HL-60/S4 treated with phorbol 12-myristate 13-acetate at 8.2 ng/mL for 4 days and 3 days (cell line): ENCODE measurements around the gene STPG3.

ENCODE experiments used
- in situ Hi-C: fragments of 300-500 bp; cut with MboI; formaldehyde crosslinking; loops from 2 replicates; pipeline ENCODE4 v1.15.0; 2022; ENCODE audit warnings: low sequenced_read_pairs

Gene STPG3

GRCh38 chr9:137221506-137222111, 29.5 kb upstream of the STPG3 start:
- in situ Hi-C loops = loop anchor here (10.0 kb wide), 1 partner anchor 97 kb away; no protein-coding TSS in a partner anchor

DNA sequence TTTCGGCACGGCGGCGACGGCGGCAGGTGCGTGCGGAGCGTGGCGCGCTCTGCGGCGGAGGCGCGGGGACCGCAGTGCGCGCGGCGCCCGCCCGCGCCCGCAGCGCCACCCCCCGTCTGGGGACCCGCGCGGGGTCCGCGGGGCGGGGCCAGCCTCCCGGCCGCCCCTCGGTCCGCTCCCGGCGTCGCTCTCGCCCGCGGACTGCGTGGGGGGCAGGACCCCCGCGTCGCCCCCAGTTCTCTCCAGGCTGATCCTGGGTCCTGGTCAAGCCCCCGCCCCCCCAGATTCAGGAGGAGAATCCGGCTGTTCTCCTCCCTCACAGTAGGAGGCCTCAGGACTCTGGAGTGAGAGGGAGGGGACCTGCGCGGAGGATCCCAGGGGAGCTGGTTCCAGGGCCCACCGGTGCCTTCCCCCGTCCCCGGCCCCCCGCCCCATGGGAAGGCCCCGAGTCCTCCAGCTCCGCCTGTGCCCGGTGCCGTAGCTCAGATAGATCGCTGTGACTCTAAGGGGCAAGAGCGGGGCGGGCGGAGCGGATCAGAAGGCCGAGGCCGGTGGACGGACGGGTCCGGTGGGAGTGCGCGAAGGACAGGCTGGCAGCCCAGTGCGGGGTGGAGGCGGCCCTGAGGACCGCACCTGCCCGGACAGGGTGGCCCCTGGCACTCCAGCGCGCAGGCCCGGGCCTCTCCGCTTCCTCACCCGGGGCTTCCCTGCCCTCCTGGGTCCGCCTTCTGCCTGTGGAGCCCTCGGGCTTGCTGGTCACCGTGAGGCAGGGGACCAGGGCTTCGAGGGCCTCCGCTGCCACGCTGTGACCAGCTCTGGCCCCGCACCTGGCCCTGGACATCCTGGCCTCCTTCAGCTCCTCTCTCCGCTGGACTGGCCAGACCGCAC, 28.7 kb upstream of the STPG3 start, which contains the start of gene RNF208:
TSS of gene RNF208 (minus strand) at position 51 of the 888 bp plus-strand sequence. CDS start 1,028 bp downstream, outside the sequence.
- in situ Hi-C loops = loop anchor here (10.0 kb wide), 1 partner anchor 98 kb away; no protein-coding TSS in a partner anchor

- in situ Hi-C loops = loop anchor here (10.0 kb wide), 1 partner anchor 99 kb away; no protein-coding TSS in a partner anchor
These were observed 27.8 kb upstream of the STPG3 start for GRCh38 chr9:137223078-137223970.

DNA sequence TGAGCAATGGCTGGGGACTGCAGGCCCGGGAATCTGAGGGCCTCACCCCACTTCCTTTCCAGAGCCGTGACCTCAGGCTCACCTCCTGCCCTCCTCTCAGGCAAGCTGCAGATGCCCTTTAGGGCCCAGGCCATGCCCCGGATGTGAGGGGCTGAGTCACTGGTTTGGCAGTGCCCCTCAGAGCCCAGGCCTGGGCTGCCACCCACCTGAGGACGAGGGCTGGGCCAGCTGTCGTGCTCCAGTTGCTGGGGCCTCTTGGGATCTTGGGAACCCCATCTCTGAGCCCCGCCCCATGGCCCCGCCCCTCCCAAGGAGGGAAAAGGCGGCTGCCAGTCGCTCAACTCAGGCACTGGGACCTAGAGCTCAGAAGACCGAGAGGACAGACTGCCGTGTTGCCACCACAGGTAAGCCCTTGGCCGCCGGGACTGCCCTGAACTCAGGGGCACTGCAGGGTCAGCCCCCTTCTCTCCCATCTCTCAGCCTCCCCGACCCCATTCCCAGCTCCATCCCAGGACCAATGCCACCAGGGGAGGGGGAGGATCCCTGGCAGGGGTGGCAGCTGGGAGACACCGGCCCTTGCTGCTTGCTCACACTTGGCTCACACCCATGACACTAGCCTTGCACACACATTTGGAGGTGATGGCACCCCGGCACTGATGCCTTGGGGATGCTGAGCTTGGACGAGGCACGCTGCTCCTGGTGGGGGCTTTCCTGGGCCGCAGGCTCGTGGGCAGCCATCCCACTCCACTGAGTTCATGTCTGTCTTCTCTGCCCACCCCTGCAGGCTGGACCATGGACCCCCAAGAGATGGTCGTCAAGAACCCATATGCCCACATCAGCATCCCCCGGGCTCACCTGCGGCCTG, 26.0 kb upstream of the STPG3 start, which contains the start of gene CYSRT1:
TSS of gene CYSRT1 (plus strand) at position 345 of the 865 bp plus-strand sequence. CDS start at position 793, 448 bp downstream.
- in situ Hi-C loops = loop anchor here (10.0 kb wide), 1 partner anchor 100 kb away; no protein-coding TSS in a partner anchor

DNA sequence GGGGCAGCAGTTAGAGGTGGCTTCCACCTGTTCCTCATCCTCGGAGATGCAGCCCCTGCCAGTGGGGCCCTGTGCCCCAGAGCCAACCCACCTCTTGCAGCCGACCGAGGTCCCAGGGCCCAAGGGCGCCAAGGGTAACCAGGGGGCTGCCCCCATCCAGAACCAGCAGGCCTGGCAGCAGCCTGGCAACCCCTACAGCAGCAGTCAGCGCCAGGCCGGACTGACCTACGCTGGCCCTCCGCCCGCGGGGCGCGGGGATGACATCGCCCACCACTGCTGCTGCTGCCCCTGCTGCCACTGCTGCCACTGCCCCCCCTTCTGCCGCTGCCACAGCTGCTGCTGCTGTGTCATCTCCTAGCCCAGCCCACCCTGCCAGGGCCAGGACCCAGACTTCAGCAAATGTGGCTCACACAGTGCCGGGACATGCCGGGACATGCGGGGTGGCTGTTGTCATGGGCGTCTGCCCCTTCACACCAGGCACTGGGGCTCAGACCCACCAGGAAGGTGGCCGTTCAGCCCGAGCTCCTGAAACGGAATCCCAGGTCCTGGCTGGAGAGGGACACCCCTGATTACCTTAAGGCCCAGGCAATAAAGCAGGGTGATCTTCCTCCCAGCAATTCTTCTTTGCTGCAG, 25.3 kb upstream of the STPG3 start:
- in situ Hi-C loops = loop anchor here (10.0 kb wide), 1 partner anchor 101 kb away; no protein-coding TSS in a partner anchor

- in situ Hi-C loops = loop anchor here (10.0 kb wide), 1 partner anchor 102 kb away; no protein-coding TSS in a partner anchor
These were observed 24.6 kb upstream of the STPG3 start for GRCh38 chr9:137226338-137227053.

GRCh38 chr9:137227054-137227852, 23.8 kb upstream of the STPG3 start, which contains the start of gene RNF224:
TSS of gene RNF224 (plus strand) at chr9:137227502. CDS start at chr9:137228336, 834 bp downstream.
- in situ Hi-C loops = loop anchor here (10.0 kb wide), 1 partner anchor 102 kb away; no protein-coding TSS in a partner anchor

- in situ Hi-C loops = loop anchor here (10.0 kb wide), 1 partner anchor 103 kb away; no protein-coding TSS in a partner anchor
These were observed 23.1 kb upstream of the STPG3 start for GRCh38 chr9:137227853-137228505.

- in situ Hi-C loops = loop anchor here (10.0 kb wide), 1 partner anchor 104 kb away; no protein-coding TSS in a partner anchor
These were observed 22.5 kb upstream of the STPG3 start for GRCh38 chr9:137228506-137228967.

GRCh38 chr9:137228968-137229896, 21.9 kb upstream of the STPG3 start:
- in situ Hi-C loops = loop anchor here (10.0 kb wide), 1 partner anchor 104 kb away; no protein-coding TSS in a partner anchor

DNA sequence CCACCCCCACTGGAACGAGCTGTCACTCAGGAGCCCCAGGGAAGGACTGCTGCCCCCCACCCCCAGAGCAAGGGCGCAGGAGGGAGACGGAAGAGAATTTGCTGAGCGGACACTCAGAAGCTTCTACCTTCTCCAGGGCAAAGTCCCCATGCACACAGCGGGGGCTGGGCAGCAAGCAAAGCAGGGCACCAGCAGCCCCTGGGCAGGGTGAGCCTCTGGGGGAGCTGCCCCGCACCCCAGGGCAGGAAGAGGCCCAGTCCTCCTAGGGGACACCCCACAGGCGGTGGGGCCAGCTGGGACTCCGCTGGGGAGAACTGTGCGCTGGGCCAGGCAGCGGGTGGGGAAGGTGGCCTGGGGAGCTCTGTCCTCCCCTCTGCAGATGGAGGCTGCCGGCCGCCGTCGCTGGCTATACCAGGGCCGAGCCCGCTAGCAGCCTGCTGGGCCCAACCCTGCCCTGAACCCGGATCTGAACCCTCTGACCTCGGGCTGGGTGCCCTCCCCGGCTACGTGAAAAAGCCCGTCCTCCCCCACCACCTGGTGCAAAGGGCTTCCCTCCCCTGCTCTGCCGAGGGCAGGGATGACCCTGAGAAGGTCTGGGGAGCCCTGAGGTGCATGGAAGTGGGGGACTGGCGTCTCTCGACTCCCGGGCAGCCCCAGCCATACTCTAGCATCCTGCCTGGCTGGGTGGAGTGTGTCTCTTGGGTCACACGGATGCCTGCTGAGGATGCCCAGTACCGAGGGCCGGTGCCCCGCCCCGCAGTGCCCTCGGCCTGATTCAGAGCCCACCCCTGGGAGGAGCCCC, 21.0 kb upstream of the STPG3 start:
- in situ Hi-C loops = loop anchor here (10.0 kb wide), 1 partner anchor 105 kb away; no protein-coding TSS in a partner anchor

DNA sequence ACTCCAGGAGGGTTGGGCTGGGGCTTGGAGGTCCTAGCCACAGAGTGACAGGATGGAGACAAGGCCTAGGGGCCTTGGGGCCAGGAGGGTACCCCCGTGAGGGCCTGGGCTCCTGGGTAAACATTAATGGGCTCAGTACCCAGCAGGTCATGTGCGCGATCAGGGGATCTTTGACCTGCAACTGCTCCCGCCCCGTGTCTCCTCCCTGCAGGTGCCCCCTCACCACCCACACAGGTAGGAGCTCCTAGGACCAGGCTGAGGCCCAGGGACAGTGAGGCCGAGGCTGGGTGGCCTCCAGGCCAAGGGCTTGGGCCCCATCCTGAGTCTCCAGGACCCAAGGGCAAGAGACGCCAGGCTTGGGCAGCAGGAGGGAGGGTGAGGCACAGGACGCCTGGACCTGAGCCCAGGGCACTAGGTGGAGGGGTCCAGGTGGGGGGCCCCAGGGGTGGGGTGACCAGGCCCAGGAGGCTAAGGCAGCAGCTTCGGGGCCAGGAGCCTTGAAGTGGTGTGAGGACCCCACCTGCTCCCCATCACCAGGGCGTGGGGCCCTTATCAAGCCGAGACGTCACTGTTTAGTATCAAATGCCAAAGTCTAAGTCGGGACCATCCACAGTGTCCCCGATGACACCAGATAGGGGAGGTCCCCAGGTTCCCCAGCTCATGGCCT, 20.2 kb upstream of the STPG3 start, which contains the start of gene SLC34A3:
TSS of gene SLC34A3 (plus strand) at position 197 of the 667 bp plus-strand sequence. CDS start 802 bp downstream, outside the sequence.
- in situ Hi-C loops = no loop called here

- in situ Hi-C loops = no loop called here
These were observed 19.6 kb upstream of the STPG3 start for GRCh38 chr9:137231372-137232039.
